HL-60/S4 (cell line): ENCODE data around the gene KLF3.

Experiments
- in situ Hi-C: fragments of 300-500 bp; cut with MboI; formaldehyde crosslinking; loops from 2 replicates; pipeline ENCODE4 v1.14.3; 2022; ENCODE audit warnings: low sequenced_read_pairs

KLF3 gene

DNA sequence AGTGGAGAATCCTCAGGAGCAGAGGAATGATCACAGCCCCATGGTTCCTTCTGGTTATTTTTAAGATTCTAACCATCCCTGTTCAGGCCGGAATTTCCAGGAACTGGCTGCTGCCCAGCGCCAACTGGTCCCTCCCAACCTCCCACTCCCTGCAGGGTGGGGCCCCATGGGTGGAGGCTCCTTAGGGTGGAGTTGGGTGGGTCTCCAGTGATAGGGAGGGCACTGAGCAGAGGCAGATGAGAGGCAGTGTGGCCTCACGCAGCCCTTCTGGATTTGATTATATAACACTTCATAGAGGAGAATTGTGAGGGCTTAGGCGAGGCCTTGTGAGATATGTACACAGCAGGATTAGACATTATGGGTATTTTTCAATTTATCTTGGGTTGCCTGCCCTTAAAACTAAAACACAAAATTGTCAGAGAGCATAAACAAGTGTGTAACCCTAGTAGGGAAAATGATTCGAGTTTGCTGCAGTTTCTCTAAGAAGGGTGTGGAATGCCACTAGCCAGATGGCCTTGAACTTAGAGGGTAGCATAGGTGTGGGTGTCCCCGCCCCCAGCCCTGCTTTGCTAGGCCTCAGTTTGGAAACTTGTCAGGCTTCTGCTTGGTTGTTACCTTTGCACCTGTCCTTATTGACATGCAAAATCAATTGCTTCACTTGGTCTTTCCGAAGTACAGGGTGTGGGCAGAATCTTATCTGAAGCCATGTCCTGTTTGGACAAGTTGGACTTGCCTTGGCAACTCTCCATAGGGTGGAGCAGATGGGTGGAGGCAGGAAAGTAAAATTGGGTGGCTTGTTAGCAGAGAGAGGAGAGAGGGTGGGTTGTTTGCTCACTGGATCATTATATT is 9.4 kb downstream of the KLF3 start:
- in situ Hi-C loops = loop anchor here (10.0 kb wide), 1 partner anchor 359 kb away; no protein-coding TSS in a partner anchor

- in situ Hi-C loops = loop anchor here (10.0 kb wide), 1 partner anchor 360 kb away; no protein-coding TSS in a partner anchor
Observed at GRCh38 chr4:38674258-38675144, 10.5 kb downstream of the KLF3 start.

DNA sequence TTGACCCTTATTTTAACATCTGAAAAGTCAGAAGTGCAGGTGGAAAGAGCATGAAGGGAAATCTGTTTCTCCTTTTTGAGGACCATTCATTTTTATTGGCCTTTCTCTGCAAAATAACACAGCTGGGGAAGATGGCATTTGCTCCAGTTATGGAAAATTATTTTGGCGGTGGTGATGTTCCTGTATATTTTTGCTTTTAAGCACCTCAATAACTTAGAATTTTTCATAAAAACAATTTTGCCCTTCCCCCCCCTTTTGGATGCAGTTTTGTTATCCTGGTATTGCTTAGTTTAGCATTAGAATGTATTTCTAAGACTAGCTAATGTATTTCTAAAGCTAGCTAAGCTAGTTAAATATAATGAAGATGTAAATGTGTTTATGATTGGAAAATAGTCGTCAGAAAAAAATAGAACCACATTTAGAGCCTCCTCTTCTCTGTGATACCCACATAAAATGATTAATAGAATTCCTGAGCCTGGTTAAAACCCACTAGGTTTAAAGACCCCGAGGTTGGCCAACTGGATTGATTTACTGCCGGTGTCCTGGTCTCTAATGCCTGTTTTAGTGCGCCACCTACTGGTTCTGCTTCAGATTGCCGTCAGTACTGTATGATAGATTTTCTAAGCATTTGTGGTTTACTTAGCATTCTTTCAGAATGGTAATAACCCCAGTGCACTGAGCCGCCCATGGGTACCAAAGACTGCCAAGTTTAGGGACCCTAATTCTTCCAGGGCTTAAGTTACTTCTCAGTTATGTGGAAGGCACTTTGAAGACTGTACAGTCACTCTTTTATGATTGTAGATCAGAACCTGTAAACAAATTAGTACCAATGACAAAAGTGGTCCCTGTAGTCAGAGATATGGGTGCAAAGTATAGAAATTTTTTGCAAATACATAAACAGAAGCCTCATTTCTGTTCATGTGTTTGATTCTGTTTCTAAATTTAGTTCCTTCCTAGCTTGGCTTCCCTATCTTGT is 11.4 kb downstream of the KLF3 start:
- in situ Hi-C loops = loop anchor here (10.0 kb wide), 1 partner anchor 361 kb away; no protein-coding TSS in a partner anchor

GRCh38 chr4:38676986-38677385 is 13.0 kb downstream of the KLF3 start:
- in situ Hi-C loops = loop anchor here (10.0 kb wide), 1 partner anchor 362 kb away; no protein-coding TSS in a partner anchor

DNA sequence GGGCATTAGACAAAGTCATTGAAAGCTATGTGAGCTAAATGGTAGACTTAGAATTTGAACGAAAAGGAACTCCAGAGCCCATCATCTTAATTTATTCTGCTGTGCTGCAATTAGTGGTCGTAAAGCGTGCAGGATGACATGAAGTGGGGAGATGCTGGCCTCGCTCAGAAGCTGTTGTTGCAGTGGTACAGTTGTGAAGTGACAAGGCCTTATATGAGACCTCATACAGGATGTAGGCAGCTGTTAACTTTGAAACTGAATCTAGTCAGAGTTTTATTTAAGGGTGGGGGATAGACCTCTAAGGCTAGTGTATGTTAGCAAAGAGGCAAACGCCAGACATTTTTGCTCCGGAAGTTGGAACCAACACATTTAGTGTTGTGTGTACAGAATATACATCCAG is 13.4 kb downstream of the KLF3 start:
- in situ Hi-C loops = loop anchor here (10.0 kb wide), 1 partner anchor 363 kb away; no protein-coding TSS in a partner anchor

DNA sequence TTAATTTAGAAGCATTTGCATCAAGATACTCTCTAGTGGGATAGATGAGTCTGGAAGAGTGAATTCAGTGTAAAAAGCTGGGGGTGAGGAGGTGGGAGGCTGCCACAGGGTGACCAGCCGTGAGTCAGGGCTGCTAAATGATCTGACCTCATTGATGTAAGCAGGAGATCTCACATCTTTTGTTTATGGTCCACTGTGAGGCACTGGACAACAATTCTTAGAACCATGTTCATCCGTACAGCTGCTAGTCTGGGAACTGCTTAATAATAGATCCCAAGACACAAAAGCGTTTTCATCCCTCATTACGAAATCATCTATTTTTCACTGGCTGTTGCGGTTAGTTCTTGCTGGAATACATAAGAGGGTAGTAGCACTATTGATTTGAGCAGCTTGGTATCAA is 14.1 kb downstream of the KLF3 start:
- in situ Hi-C loops = loop anchor here (10.0 kb wide), 1 partner anchor 363 kb away; no protein-coding TSS in a partner anchor

DNA sequence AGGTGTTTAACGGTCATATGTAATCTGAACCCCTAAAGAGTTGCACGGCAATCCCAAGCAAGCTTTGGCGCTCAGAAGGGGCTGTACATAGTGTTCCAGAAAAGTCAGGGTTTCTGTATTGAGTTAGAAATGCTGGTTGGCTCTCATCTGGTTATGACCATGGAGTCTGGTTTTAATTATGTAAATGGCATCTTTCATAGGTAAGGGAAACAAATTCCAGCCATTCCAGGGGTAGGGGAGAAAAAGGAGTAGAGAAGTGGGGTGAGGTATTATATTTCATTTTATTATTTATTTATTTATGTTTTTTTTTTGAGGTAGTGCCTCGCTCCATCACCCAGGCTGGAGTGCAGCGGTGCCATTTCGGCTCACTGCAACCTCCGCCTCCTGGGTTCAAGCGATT is 15.9 kb downstream of the KLF3 start:
- in situ Hi-C loops = loop anchor here (10.0 kb wide), 1 partner anchor 365 kb away; no protein-coding TSS in a partner anchor

- in situ Hi-C loops = no loop called here
Observed at GRCh38 chr4:38681281-38681991, 17.4 kb downstream of the KLF3 start.

DNA sequence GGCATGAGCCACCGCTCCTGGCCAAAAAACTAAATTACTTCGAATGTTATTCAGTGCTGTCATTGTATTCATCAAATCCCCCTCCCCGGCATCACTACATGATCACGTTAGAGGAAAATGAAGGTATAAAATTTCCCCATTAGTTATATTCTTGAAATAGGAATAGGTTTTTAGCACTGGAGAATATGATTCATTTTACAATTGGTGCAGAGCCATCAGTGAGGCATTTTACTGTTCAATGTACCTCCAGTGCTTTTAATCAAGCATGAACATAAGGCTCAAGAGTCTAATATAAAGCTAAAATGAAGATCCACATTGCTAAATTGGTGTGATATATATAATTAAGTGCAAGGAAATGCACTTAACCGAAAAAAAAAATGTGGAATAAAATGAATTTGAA is 18.3 kb downstream of the KLF3 start:
- in situ Hi-C loops = no loop called here

GRCh38 chr4:38683276-38683675 is 19.3 kb downstream of the KLF3 start:
- in situ Hi-C loops = no loop called here

DNA sequence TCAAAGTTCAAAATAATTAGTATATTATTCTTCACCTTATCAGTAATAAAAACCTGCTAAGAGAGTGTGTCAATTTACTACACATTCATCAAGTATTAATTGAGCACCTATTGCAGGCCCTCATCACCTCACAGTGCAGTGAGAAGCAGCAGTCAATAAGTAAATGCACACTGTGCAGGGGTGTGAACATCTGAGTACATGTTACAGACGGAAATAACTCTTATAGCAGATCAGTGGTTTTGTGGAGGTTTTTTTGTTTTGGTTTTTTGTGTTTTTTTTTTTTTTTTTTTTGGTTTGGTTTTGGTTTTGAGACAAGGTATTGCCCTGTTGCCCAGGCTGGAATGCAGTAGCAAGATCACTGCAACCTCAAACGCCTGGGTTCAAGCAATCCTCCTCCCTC is 20.3 kb downstream of the KLF3 start:
- in situ Hi-C loops = no loop called here

DNA sequence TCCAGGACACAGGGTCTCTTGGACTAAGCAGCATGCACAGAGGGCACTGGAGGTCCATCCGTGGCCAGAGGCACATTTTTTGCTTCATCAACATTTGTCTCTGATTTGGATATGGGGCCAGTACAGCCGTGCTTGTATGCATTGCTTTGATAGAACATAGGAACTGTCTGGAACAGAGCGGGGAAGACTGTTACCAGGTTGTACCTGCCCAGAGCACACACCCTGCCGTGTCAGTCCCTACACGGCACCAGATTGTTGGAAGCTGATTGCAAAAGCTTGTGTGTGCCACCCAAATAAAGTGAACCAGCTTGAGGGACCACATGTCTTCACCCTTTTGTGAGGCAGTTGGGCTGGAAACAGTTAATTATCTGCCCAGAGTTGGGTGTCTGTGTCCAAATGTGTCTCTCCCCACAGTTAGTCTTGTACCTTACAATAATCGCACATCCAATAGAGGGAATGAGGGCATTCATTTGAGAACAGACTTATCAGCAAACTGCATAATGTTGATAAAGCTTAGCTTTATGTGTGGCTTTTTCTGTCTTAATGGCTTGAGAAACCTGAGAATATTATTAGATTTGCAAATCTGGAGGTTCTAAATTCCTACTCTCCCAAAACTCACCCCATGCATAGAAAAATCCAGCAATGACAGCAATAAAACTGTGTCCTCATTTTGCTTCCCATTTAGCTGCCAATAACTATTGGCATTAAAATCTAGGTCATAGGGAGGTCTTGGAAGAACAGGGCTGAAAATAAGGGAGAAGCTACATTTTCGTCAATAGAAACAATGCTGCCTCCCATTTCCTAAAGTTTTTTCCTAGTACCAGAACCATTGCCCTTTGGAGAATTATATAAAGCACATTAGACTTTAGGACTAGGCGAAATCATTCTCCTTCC is 21.2 kb downstream of the KLF3 start:
- in situ Hi-C loops = no loop called here

DNA sequence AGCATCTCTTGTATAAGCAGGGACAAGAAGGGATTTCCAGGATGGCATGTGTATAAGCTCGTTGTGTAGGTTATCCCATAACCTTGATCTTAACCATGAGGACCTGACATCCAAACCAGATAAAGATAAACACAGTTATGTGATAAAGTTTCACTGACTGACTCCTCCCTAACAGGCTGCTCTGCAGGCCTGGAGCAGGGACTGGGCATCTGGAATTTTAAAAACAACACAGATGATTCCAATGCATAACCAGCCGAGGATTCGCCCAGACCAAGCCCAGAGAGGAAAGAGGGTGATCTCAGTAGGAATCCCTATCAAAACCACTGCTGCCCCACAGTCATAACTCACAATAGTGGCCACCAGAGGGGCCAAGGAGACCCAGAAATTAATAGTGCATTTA is 22.7 kb downstream of the KLF3 start:
- in situ Hi-C loops = no loop called here

DNA sequence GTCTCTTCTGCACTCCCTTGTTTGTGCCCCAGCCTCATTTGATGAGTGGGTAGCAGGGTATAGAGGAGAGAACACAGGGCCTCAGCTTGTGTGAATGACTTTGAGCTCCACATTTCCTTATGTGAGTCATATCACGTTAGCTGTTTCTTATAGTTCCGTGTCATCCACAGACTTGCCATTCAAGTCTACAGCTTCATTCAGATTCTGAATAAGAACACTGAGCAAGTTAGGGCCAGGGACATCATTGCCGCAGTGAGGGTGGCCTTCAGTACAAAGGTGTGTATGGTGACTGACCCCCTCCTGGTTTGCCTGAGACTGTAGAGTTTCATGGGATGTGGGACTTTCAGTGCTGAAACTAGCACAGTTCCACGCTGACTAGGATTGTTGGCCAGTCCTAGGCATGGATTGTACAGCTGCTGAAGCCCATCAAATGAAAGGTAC is 23.6 kb downstream of the KLF3 start:
- in situ Hi-C loops = no loop called here

GRCh38 chr4:38688676-38689355 is 24.8 kb downstream of the KLF3 start:
- in situ Hi-C loops = no loop called here

DNA sequence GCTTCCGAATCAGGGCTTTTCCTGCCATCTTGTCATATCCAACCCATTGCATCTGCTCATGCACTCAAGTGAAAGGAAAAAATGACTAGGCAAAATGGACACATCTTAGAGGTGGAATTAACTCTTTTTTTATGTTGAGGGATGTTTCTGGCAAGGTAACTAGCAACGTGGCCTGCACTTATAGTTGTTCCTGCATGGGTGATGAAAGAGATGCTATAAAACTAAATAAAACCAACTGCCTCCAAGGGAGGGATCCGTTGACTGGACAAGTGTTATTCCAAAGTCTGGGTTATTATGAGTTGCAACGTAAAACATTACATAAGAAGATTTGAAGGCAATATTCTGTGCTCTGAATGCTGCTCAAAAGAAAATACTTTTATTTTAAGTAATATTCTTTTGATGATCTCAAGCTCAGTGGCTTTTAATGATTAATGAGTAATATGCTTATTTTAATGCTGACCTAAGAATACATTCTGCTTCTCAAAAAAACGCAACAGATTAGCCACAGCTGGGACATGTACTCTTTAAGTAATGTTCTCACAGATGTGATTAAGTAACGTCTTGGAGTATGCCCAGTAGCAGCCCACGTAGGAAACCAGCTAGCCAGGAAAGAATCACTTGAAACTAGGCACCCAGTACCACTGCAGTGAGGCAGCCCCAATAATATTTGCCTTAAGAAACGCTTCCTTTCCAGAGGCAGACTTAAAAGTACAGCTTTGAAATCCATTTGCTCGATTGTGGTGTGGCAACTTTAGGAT is 27.4 kb downstream of the KLF3 start:
- in situ Hi-C loops = no loop called here

DNA sequence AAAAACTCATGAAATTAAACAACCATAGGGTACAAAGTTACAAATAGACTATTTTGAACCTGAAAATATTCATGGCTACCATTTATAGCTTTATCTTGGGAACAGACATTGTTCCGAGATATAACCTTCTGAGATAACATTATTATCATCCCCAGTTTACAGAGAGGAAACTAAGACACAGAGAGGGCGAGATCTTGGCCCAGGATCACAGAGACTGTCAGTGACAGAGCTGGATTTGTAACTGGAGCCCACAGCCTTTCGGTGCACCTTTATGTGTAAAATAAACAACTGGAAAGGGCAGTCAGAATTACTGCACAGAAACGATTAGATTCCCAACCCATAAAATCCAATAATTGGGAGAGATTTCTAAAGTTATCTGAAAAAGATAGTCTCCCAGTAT is 28.4 kb downstream of the KLF3 start:
- in situ Hi-C loops = no loop called here
